Karpas-422 (cell line): ENCODE data around the gene CEBPB. TPM values are rescaled to one million over a fixed set of nuclear protein-coding genes. Genes with fewer than 3 reads are reported as not detected.
A peak's percentile ranks its signal among the peaks of the same experiment; 100 is the strongest.
"Not testable (repeated sequence)": the region's sequence is repeated elsewhere in the genome, so short reads cannot be mapped to it uniquely, and the experiment has no call there.

ENCODE experiments used
- DNase-seq: peaks from one replicate; pipeline ENCODE4 v3.0.0-alpha.2; 2015
- H2AFZ ChIP-seq: fragments of 200-600 bp; sonication (generic); 2 replicates; pipeline ENCODE4 v1.6.1; 2014; ENCODE audit warnings: antibody characterized with exemption, low read length, mixed read lengths
- H3K27ac ChIP-seq: fragments of 200-600 bp; sonication (generic); 2 replicates; pipeline ENCODE4 v1.5.1; 2014; ENCODE audit warnings: mild to moderate bottlenecking, low read length, moderate library complexity
- H3K27me3 ChIP-seq: fragments of 200-600 bp; sonication (generic); 2 replicates; pipeline ENCODE4 v1.6.1; 2014; ENCODE audit warnings: low read length, mixed read lengths
- H3K36me3 ChIP-seq: fragments of 200-600 bp; sonication (generic); 2 replicates; pipeline ENCODE4 v1.6.1; 2014; ENCODE audit warnings: low read length, mixed read lengths; ENCODE audit not compliant: insufficient read depth
- H3K4me1 ChIP-seq: fragments of 200-600 bp; sonication (generic); 2 replicates; pipeline ENCODE4 v1.6.1; 2014; ENCODE audit warnings: mild to moderate bottlenecking, low read length, mixed read lengths
- H3K4me2 ChIP-seq: fragments of 200-600 bp; sonication (generic); 2 replicates; pipeline ENCODE4 v1.6.1; 2014; ENCODE audit warnings: low read length, low read depth, mild to moderate bottlenecking; ENCODE audit not compliant: poor library complexity, severe bottlenecking
- H3K4me3 ChIP-seq: fragments of 200-600 bp; sonication (generic); 2 replicates; pipeline ENCODE4 v1.5.1; 2014; ENCODE audit warnings: mild to moderate bottlenecking, antibody characterized with exemption, low read length, mixed read lengths
- H3K79me2 ChIP-seq: fragments of 200-600 bp; sonication (generic); 2 replicates; pipeline ENCODE4 v1.6.1; 2014; ENCODE audit warnings: mild to moderate bottlenecking, low read length, mixed read lengths
- H3K9ac ChIP-seq: fragments of 200-600 bp; sonication (generic); 2 replicates; pipeline ENCODE4 v1.6.0; 2014; ENCODE audit warnings: low read length
- H3K9me2 ChIP-seq: fragments of 200-600 bp; sonication (generic), shearing (Covaris generic); replicated peaks from 2 replicates; pipeline ENCODE4 v1.6.0; 2014; ENCODE audit warnings: mild to moderate bottlenecking, low read length, moderate library complexity; ENCODE audit not compliant: insufficient read depth
- H3K9me3 ChIP-seq: fragments of 300-700, 200-600 bp; sonication (generic); 2 replicates; pipeline ENCODE4 v1.6.1; 2014; ENCODE audit warnings: low read length, mixed read lengths
- H4K20me1 ChIP-seq: fragments of 200-600 bp; sonication (generic); 2 replicates; pipeline ENCODE4 v1.6.1; 2014; ENCODE audit warnings: mild to moderate bottlenecking, antibody characterized with exemption, low read length, low read depth; ENCODE audit not compliant: insufficient read depth
- total RNA-seq: library from RNA; depleted of rRNA; stranded (reverse); fragments of >200 nt; shearing (Covaris generic); gene quantifications from 2 replicates; pipeline ENCODE4 v1.2.3, GENCODE V29; 2014; ENCODE audit warnings: low replicate concordance

The CEBPB gene
- total RNA-seq, 1 experiment from 2014 or later: 24.4 TPM

DNA sequence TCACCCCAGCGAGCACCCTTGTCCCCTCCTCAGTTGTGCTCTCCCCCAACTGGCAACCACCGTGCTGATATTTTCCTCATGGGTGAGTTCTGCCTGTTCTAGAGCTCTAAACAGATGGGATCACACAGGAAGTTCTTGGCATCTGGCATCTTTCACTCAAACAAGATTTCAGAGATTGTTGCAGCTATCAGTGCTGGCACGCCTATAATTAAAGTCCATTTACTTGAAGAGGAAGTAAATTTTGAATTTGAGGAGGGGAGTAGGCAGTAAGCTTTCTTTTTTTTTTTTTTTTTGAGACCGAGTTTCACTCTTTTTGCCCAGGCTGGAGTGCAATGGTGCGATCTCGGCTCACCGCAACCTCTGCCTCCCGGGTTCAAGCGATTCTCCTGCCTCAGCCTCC is 12.0 kb upstream of the CEBPB start:
- H3K4me3 ChIP-seq, H3K4me1 ChIP-seq, H4K20me1 ChIP-seq, H3K36me3 ChIP-seq, H3K9ac ChIP-seq, DNase-seq, H3K9me3 ChIP-seq, H3K79me2 ChIP-seq, H3K4me2 ChIP-seq, H3K27me3 ChIP-seq, H2AFZ ChIP-seq, H3K9me2 ChIP-seq, H3K27ac ChIP-seq: not testable (repeated sequence)

GRCh38 chr20:50181344-50181743 is 9.3 kb upstream of the CEBPB start:
- no peaks in the 10 kb centered on the region for H4K20me1 ChIP-seq
- no peak overlapping the region for H3K27ac ChIP-seq
- no peak for DNase-seq
- H2AFZ ChIP-seq: no peak overlapping the region
- H3K4me3 ChIP-seq: no peak overlapping the region
- no peaks in the 10 kb centered on the region for H3K9me2 ChIP-seq
- no peak overlapping the region for H3K9ac ChIP-seq
- H3K36me3 ChIP-seq: no peaks in the 10 kb centered on the region
- no peaks in the 10 kb centered on the region for H3K4me1 ChIP-seq
- no peaks in the 10 kb centered on the region for H3K79me2 ChIP-seq
- no peak overlapping the region for H3K4me2 ChIP-seq
- no peaks in the 10 kb centered on the region for H3K27me3 ChIP-seq
- H3K9me3 ChIP-seq: no peaks in the 10 kb centered on the region

DNA sequence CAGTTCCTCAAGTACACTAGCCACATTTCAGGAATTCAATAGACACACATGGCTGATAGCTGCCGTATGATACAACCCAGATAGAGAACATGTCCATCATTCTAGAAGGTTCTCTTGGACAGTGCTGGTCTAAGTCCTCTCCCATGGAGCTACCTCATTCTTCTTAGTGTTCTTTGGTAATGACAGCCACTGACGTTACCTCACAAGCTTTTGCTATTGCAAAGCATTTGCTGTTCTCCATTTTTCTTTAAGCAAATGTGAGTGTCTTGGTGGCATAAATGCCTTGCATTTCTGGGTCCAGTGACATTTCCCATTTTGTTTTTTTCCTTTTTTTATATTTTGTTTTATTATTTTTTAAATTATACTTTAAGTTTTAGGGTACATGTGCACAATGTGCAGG is 8.3 kb upstream of the CEBPB start:
- Histone ChIP-seq H3K79me2 (no peaks in the 10 kb centered on the region), H3K27me3 (no peaks in the 10 kb centered on the region), H3K4me3 (no peak overlapping the region), H3K27ac (no peak overlapping the region), H2AFZ (no peak overlapping the region), H3K9ac (no peak overlapping the region), H3K4me2 (no peak overlapping the region), H3K9me2 (no peaks in the 10 kb centered on the region), H4K20me1 (no peaks in the 10 kb centered on the region), H3K9me3 (no peaks in the 10 kb centered on the region), H3K36me3 (no peaks in the 10 kb centered on the region), H3K4me1 (no peaks in the 10 kb centered on the region)
- no peak for DNase-seq

DNA sequence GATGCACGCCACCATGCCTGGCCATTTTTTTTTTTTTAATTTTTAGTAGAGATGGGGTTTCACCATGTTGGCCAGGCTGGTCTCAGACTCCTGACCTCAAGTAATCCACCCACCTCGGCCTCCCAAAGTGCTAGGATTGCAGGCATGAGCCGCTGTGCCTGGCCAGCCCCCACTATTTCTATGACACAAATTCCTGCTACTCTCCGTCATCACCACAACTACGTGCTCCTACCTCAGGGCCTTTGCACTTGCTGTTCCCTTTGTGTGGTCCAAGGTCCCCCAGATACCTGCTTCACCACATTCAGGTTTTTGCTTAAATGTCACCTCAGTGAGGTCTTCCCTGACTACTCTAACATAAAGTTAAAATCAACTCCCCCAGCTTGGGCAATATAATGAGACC is 5.2 kb upstream of the CEBPB start:
- no peak overlapping the region for H2AFZ ChIP-seq
- no peak for DNase-seq
- 0 out of 2 replicates have a peak, but pooled peaks cover 3% of the 10 kb centered on the region for H3K4me1 ChIP-seq

GRCh38 chr20:50186151-50186885 is 4.3 kb upstream of the CEBPB start:
- Histone ChIP-seq H3K4me1 (0 out of 2 replicates have a peak, but pooled peaks cover 3% of the 10 kb centered on the region), H3K9ac (no peak overlapping the region), H3K36me3 (no peaks in the 10 kb centered on the region), H3K4me3 (no peak overlapping the region), H3K27me3 (no peaks in the 10 kb centered on the region), H3K27ac (no peak overlapping the region), H4K20me1 (no peaks in the 10 kb centered on the region), H3K9me3 (no peaks in the 10 kb centered on the region), H2AFZ (no peak overlapping the region), H3K9me2 (no peaks in the 10 kb centered on the region), H3K79me2 (no peaks in the 10 kb centered on the region), H3K4me2 (no peak overlapping the region)
- peak; percentile 93 for DNase-seq

More for the DNA sequence above, 5.2 kb upstream of the CEBPB start:
- no peaks in the 10 kb centered on the region for H3K36me3 ChIP-seq
- H3K79me2 ChIP-seq: no peaks in the 10 kb centered on the region
- H4K20me1 ChIP-seq: no peaks in the 10 kb centered on the region
- H3K9ac ChIP-seq: no peak overlapping the region
- no peak overlapping the region for H3K4me2 ChIP-seq
- H3K9me2 ChIP-seq: no peaks in the 10 kb centered on the region
- H3K27ac ChIP-seq: no peak overlapping the region
- no peaks in the 10 kb centered on the region for H3K27me3 ChIP-seq
- no peak overlapping the region for H3K4me3 ChIP-seq
- H3K9me3 ChIP-seq: no peaks in the 10 kb centered on the region

DNA sequence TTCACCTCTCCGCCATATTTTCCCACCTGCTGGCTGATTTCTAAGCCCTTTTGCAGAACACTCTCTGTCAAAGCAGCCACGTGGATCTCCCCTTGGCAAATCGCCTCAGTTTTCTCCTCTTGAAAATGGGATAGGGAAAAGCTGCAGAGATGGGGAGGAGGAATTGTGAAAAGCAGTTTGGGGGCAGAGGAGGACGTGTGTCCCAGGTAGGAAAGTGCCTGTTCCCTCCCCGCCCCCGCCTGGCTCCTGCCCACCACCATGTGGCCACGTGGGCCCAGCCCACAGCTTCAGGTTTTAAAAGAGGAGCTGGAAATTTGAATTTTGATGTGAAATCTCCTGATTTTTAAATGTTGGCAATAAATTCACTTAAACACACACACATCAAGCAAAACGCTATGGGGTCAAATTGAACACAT is 3.6 kb upstream of the CEBPB start:
- H3K9ac ChIP-seq: no peak overlapping the region
- no peaks in the 10 kb centered on the region for H3K36me3 ChIP-seq
- H3K4me2 ChIP-seq: no peak overlapping the region
- H4K20me1 ChIP-seq: no peaks in the 10 kb centered on the region
- H3K27me3 ChIP-seq: no peaks in the 10 kb centered on the region
- no peak for DNase-seq
- H3K79me2 ChIP-seq: no peaks in the 10 kb centered on the region
- H3K27ac ChIP-seq: no peak overlapping the region
- no peak overlapping the region for H2AFZ ChIP-seq
- 0 out of 2 replicates have a peak, but pooled peaks cover 3% of the 10 kb centered on the region for H3K4me1 ChIP-seq
- no peaks in the 10 kb centered on the region for H3K9me2 ChIP-seq
- H3K4me3 ChIP-seq: no peak overlapping the region
- no peaks in the 10 kb centered on the region for H3K9me3 ChIP-seq

- Histone ChIP-seq H3K4me3 (no peak overlapping the region), H3K79me2 (peaks cover under 1% of the 10 kb centered on the region; the same call in 1 of the 2 replicates), H3K4me2 (no peak overlapping the region), H4K20me1 (peaks cover under 1% of the 10 kb centered on the region; the same call in 1 of the 2 replicates), H3K9me2 (no peaks in the 10 kb centered on the region), H3K27me3 (no peaks in the 10 kb centered on the region), H3K27ac (no peak overlapping the region), H3K9me3 (no peaks in the 10 kb centered on the region), H3K9ac (no peak overlapping the region), H3K4me1 (peaks cover 6% of the 10 kb centered on the region), H3K36me3 (no peaks in the 10 kb centered on the region), H2AFZ (no peak overlapping the region)
- DNase-seq: no peak
These were observed 3.1 kb upstream of the CEBPB start for GRCh38 chr20:50187403-50188051.

GRCh38 chr20:50188287-50188688 is 2.3 kb upstream of the CEBPB start:
- no peak for DNase-seq
- no peak overlapping the region for H3K4me2 ChIP-seq
- peaks cover 8% of the 10 kb centered on the region for H3K79me2 ChIP-seq
- no peak overlapping the region for H3K27ac ChIP-seq
- H3K36me3 ChIP-seq: peaks cover 3% of the 10 kb centered on the region; the same call in 1 of the 2 replicates
- H3K9me2 ChIP-seq: no peaks in the 10 kb centered on the region
- peaks cover 8% of the 10 kb centered on the region for H4K20me1 ChIP-seq
- peaks cover 14% of the 10 kb centered on the region for H3K4me1 ChIP-seq
- no peak overlapping the region for H2AFZ ChIP-seq
- no peaks in the 10 kb centered on the region for H3K27me3 ChIP-seq
- no peak overlapping the region for H3K4me3 ChIP-seq
- no peaks in the 10 kb centered on the region for H3K9me3 ChIP-seq
- H3K9ac ChIP-seq: no peak overlapping the region
